Testis (tissue), 3 donors: Measurements from ENCODE around the gene BEND5. TPM values are rescaled to one million over a fixed set of nuclear protein-coding genes. Genes with fewer than 3 reads are reported as not detected.

Experiments used
- DNase-seq: peaks from one replicate; pipeline ENCODE4 v3.0.0-alpha.2; 2019
- H3K27ac ChIP-seq, 2 donors: fragments of 200-600 bp; sonication (generic); one replicate each; pipeline ENCODE4 v1.5.1; 2019
- H3K27me3 ChIP-seq: fragments of 200-600 bp; sonication (generic); one replicate; pipeline ENCODE4 v1.5.1; 2019
- H3K36me3 ChIP-seq: fragments of 200-600 bp; sonication (generic); one replicate; pipeline ENCODE4 v1.5.1; 2017; ENCODE audit warnings: low read depth; ENCODE audit errors: missing control alignments
- H3K4me1 ChIP-seq: fragments of 200-600 bp; sonication (generic); one replicate; pipeline ENCODE4 v1.5.1; 2019
- H3K4me3 ChIP-seq, 2 donors: fragments of 200-600 bp; sonication (generic); one replicate each; pipeline ENCODE4 v1.5.1; 2017 to 2019
- H3K9me3 ChIP-seq: fragments of 200-600 bp; sonication (generic); one replicate; pipeline ENCODE4 v1.5.1; 2017
- POLR2A ChIP-seq: fragments of 450-650 bp; IDR thresholded peaks from one replicate; pipeline ENCODE4 v1.6.1; 2017; ENCODE audit warnings: antibody characterized with exemption, mild to moderate bottlenecking, moderate library complexity
- WGBS, 2 donors: methylation state at CpG; one replicate each; pipeline ENCODE4 v1.1.5; 2018; 5-methylcytosine and 5-hydroxymethylcytosine counted together
- intact Hi-C: fragments of 100-400 bp; cut with DNase I; formaldehyde crosslinking; loops from one replicate; pipeline ENCODE4 v1.15.1; 2023; ENCODE audit warnings: low total_unique reads
- polyA plus RNA-seq: library from polyadenylated mRNA; stranded (reverse); fragments of 350-450 nt; fragmentation: Illumina TruSeq; extraction: RNeasy Lipid Tissue Mini Kit (QIAGEN cat#74804); gene quantifications from one replicate; pipeline ENCODE4 v1.2.3, GENCODE V29; 2014; ENCODE audit warnings: low read depth, low replicate concordance; ENCODE audit not compliant: insufficient read depth
- total RNA-seq, 2 donors: library from RNA; depleted of rRNA; stranded (reverse); fragments of >200 nt; gene quantifications; one replicate each; pipeline ENCODE4 v1.2.3, GENCODE V29; 2016
- TF ChIP-seq, protein P1 (sequence below), 3 experiments: fragments of 450-650 bp in 2 of 3; fragments of 200-600 bp in 1 of 3; sonication (generic) in 1 of 3; IDR thresholded peaks; one replicate each; pipeline ENCODE4 v1.5.1; 2016 to 2019; ENCODE audit warnings: antibody characterized with exemption in 3 of 3, mild to moderate bottlenecking in 2 of 3, moderate library complexity in 1 of 3

Gene BEND5
- total and polyA plus RNA-seq, 3 donors from 2014 or later, result 5.8 to 7.1 (median 6.4) TPM

GRCh38 chr1:48771561-48771960 lies 5.1 kb downstream of the BEND5 start:
- no peaks in the 10 kb centered on the region for H3K36me3 ChIP-seq
- TF ChIP-seq, protein P1, sequence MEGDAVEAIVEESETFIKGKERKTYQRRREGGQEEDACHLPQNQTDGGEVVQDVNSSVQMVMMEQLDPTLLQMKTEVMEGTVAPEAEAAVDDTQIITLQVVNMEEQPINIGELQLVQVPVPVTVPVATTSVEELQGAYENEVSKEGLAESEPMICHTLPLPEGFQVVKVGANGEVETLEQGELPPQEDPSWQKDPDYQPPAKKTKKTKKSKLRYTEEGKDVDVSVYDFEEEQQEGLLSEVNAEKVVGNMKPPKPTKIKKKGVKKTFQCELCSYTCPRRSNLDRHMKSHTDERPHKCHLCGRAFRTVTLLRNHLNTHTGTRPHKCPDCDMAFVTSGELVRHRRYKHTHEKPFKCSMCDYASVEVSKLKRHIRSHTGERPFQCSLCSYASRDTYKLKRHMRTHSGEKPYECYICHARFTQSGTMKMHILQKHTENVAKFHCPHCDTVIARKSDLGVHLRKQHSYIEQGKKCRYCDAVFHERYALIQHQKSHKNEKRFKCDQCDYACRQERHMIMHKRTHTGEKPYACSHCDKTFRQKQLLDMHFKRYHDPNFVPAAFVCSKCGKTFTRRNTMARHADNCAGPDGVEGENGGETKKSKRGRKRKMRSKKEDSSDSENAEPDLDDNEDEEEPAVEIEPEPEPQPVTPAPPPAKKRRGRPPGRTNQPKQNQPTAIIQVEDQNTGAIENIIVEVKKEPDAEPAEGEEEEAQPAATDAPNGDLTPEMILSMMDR (IDR thresholded peaks at IDR 0.05), result no peak
- TF ChIP-seq POLR2A, result no peak
- WGBS, 2 donors, result 73 to 81% methylated on average over 2 of the region's 2 CpGs
- intact Hi-C loops, result no loop called here
- H3K27ac ChIP-seq, result no peak overlapping the region
- no peak for DNase-seq
- no peak overlapping the region for H3K4me3 ChIP-seq
- no peaks in the 10 kb centered on the region for H3K27me3 ChIP-seq
- H3K4me1 ChIP-seq, result no peaks in the 10 kb centered on the region
- H3K9me3 ChIP-seq, result no peaks in the 10 kb centered on the region

DNA sequence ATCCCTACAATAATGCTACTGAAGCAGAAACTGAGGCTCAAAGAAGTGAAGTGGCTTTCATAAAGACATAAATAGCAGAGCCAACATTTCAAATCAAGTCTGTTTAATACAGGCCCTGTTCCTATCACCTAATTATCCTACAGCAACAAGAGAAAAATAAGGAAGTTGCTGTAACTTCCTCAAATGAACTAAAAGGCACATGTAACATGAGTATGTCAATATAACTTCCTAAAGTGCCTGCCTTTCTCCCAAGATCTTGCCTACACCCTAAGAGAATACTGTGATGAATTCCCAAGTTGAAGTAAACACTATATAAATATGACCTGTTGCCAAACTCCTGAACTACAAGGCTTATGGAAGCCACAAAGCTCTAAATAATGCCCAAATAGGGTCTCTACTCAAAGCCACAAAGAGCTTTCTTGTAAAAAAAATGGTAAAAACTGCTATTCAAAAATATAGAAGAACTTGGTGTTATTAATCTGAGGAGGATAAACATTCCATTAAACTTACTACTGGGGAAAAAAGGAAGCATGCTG lies 8.6 kb downstream of the BEND5 start:
- H3K4me1 ChIP-seq, result no peaks in the 10 kb centered on the region
- H3K9me3 ChIP-seq, result no peaks in the 10 kb centered on the region
- no peak for DNase-seq
- H3K36me3 ChIP-seq, result no peaks in the 10 kb centered on the region
- H3K4me3 ChIP-seq, result no peak overlapping the region
- H3K27me3 ChIP-seq, result no peaks in the 10 kb centered on the region
- TF ChIP-seq POLR2A, result no peak
- TF ChIP-seq, protein P1 (IDR thresholded peaks at IDR 0.05), result no peak
- intact Hi-C loops, result no loop called here
- no peak overlapping the region for H3K27ac ChIP-seq

DNA sequence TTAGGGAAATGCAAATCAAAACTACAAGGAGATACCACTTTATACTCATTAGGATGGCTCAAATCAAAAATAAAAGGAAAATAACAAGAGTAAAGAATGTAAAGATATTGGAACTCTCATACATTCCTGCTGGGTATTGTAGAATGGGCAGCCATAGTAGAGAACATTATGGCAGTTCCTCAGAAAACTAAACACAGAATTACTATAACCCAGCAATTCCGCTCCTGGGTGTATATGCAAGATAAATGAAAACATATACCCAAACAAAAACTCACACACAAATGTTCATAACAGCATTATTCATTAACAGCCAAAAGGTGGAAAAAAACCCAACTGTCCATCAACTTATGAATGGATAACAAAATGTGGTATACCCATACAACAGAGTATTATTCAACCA lies 11.4 kb downstream of the BEND5 start:
- no peak for DNase-seq
- no peak overlapping the region for H3K4me3 ChIP-seq
- no peaks in the 10 kb centered on the region for H3K36me3 ChIP-seq
- TF ChIP-seq, protein P1 (IDR thresholded peaks at IDR 0.05), result no peak
- TF ChIP-seq POLR2A, result no peak
- no peaks in the 10 kb centered on the region for H3K9me3 ChIP-seq
- intact Hi-C loops, result no loop called here
- no peak overlapping the region for H3K27ac ChIP-seq
- WGBS, 2 donors, result 93 to 100% methylated on average over 1 of the region's 1 CpG
- H3K4me1 ChIP-seq, result peaks cover 4% of the 10 kb centered on the region
- H3K27me3 ChIP-seq, result no peaks in the 10 kb centered on the region

GRCh38 chr1:48761986-48762385 lies 14.7 kb downstream of the BEND5 start:
- no peak for TF ChIP-seq POLR2A
- TF ChIP-seq, protein P1 (IDR thresholded peaks at IDR 0.05), result no peak
- WGBS, 2 donors, result 61 to 73% methylated on average over 7 of the region's 7 CpGs
- Histone ChIP-seq H3K4me3 (no peak overlapping the region), H3K9me3 (no peaks in the 10 kb centered on the region), H3K4me1 (peaks cover 4% of the 10 kb centered on the region), H3K27me3 (no peaks in the 10 kb centered on the region), H3K27ac (no peak overlapping the region), H3K36me3 (no peaks in the 10 kb centered on the region)
- intact Hi-C loops, result no loop called here
- no peak for DNase-seq

DNA sequence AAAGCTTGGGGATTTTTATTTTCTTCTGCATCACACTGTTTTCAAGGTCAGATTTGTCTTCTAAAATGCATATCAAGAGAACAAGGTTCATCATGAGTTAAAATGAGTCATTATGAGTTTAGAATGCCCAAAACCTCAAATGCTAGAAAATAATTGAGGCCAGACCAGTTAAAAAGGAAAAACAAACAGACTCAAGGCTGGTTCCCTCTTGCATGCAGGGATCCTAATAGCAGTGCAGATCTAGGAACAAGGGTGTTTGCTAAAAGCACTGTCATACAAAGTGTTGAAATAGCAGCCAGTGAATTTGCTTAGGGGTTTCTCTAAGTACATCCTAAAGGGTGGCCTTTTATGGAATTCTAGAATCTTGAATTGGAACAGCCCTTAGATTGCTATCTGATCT lies 15.3 kb downstream of the BEND5 start:
- TF ChIP-seq, protein P1 (IDR thresholded peaks at IDR 0.05), result no peak
- no peak for TF ChIP-seq POLR2A
- peaks cover 4% of the 10 kb centered on the region for H3K4me1 ChIP-seq
- intact Hi-C loops, result no loop called here
- no peak overlapping the region for H3K4me3 ChIP-seq
- no peaks in the 10 kb centered on the region for H3K36me3 ChIP-seq
- no peak overlapping the region for H3K27ac ChIP-seq
- no peaks in the 10 kb centered on the region for H3K27me3 ChIP-seq
- DNase-seq, result no peak
- no peaks in the 10 kb centered on the region for H3K9me3 ChIP-seq
